HL-60 (cell line): ENCODE data around the gene TENM4.

Experiments used
- CTCF ChIP-seq: IDR thresholded peaks from one replicate; pipeline ENCODE4 v1.5.1; 2011; ENCODE audit warnings: low read length, control low read depth, inconsistent platforms; ENCODE audit not compliant: insufficient read depth
- GABPA ChIP-seq: IDR thresholded peaks from 2 replicates; pipeline ENCODE4 v1.6.1; 2012; ENCODE audit warnings: low read depth
- POLR2AphosphoS5 ChIP-seq: IDR thresholded peaks from 2 replicates; pipeline ENCODE4 v1.6.1; 2012; ENCODE audit warnings: low read depth

GRCh38 chr11:78772186-78772585 is 668.6 kb downstream of the TENM4 start:
- TF ChIP-seq POLR2AphosphoS5 (no peak), CTCF (no peak), GABPA (no peak)
